HepG2 (cell line): ENCODE measurements around the gene NKPD1. TPM values are rescaled to one million over a fixed set of nuclear protein-coding genes. Genes with fewer than 3 reads are reported as not detected.

Experiments
- BRD4 ChIP-seq: sonication (generic); formaldehyde crosslinking; IDR thresholded peaks from 2 replicates; pipeline ENCODE4 v1.4.0; 2020; ENCODE audit warnings: missing genetic modification reagents
- HMG20B ChIP-seq: conservative IDR thresholded peaks from 2 replicates; pipeline ENCODE4 v1.6.1; 2016; ENCODE audit warnings: missing genetic modification reagents, missing compliant biosample characterization
- MYC ChIP-seq: sonication (generic); formaldehyde crosslinking; IDR thresholded peaks from 2 replicates; pipeline ENCODE4 v1.9.0; 2021; ENCODE audit warnings: missing genetic modification reagents, borderline replicate concordance
- REPIN1 ChIP-seq: sonication (generic); formaldehyde crosslinking; IDR thresholded peaks from 2 replicates; pipeline ENCODE4 v1.8.0; 2022; ENCODE audit warnings: missing genetic modification reagents, low read depth, mild to moderate bottlenecking, borderline replicate concordance
- SALL1 ChIP-seq: sonication (generic); formaldehyde crosslinking; IDR thresholded peaks from 2 replicates; pipeline ENCODE4 v1.8.0; 2022; ENCODE audit warnings: mild to moderate bottlenecking, missing genetic modification reagents
- SAP130 ChIP-seq: IDR thresholded peaks from 2 replicates; pipeline ENCODE4 v1.6.1; 2016; ENCODE audit warnings: low read depth
- TBL1XR1 ChIP-seq: fragments of 150-350 bp; IDR thresholded peaks from 2 replicates; pipeline ENCODE4 v1.6.1; 2014; ENCODE audit warnings: borderline replicate concordance, low read length; ENCODE audit not compliant: partially characterized antibody
- XRCC5 ChIP-seq: fragments of 200-400 bp; formaldehyde crosslinking; optimal IDR thresholded peaks from 2 replicates; pipeline ENCODE3; 2017; ENCODE audit warnings: mild to moderate bottlenecking, low read length
- ZNF367 ChIP-seq: sonication (generic); formaldehyde crosslinking; IDR thresholded peaks from 2 replicates; pipeline ENCODE4 v1.4.0; 2020; ENCODE audit warnings: missing genetic modification reagents, borderline replicate concordance
- ZSCAN30 ChIP-seq: sonication (generic); formaldehyde crosslinking; IDR thresholded peaks from 2 replicates; pipeline ENCODE4 v1.5.0; 2020; ENCODE audit warnings: mild to moderate bottlenecking, missing genetic modification reagents
- polyA plus RNA-seq, 8 experiments: library from polyadenylated mRNA; depleted of rRNA in 3 of 8; stranded (reverse) in 7 of 8; unstranded in 1 of 8; fragments of >200 nt; fragmentation: Illumina TruSeq in 4 of 8; extraction: Trizol in 4 of 8; gene quantifications; 2 replicates each; pipeline versions ENCODE4 v1.2.1 to v1.2.3, GENCODE V29; 2011 to 2016; ENCODE audit warnings: low read depth in 4 of 8, missing spikeins in 1 of 8, mixed read lengths in 1 of 8; ENCODE audit not compliant: insufficient read depth in 1 of 8
- total RNA-seq, 5 experiments: library from RNA; depleted of rRNA; stranded (reverse); fragments of >200 nt; fragmentation: Illumina TruSeq; extraction: Trizol; gene quantifications; 2 replicates each; pipeline ENCODE4 v1.2.3, GENCODE V29; 2016; ENCODE audit warnings: low read depth in 1 of 5
- TF ChIP-seq, protein P1 (sequence below): IDR thresholded peaks from 2 replicates; pipeline ENCODE4 v1.6.1; 2016; ENCODE audit warnings: mild to moderate bottlenecking
- TF ChIP-seq, protein P2 (sequence below): sonication (generic); formaldehyde crosslinking; IDR thresholded peaks from 2 replicates; pipeline ENCODE4 v1.9.0; 2022; ENCODE audit warnings: missing genetic modification reagents, mild to moderate bottlenecking, borderline replicate concordance
- TF ChIP-seq, protein P3 (sequence below): IDR thresholded peaks from 2 replicates; pipeline ENCODE4 v1.6.1; 2016; ENCODE audit warnings: missing compliant biosample characterization, missing genetic modification reagents, borderline replicate concordance
- TF ChIP-seq, protein P4 (sequence below): sonication (generic); formaldehyde crosslinking; IDR thresholded peaks from 2 replicates; pipeline ENCODE4 v1.5.0; 2020; ENCODE audit warnings: missing genetic modification reagents, mild to moderate bottlenecking, borderline replicate concordance
- TF ChIP-seq, protein P5 (sequence below): sonication (generic); formaldehyde crosslinking; IDR thresholded peaks from 2 replicates; pipeline ENCODE4 v1.4.0; 2020; ENCODE audit warnings: missing genetic modification reagents
- TF ChIP-seq, protein P6 (sequence below): sonication (generic); formaldehyde crosslinking; IDR thresholded peaks from 2 replicates; pipeline ENCODE4 v1.8.1; 2022; ENCODE audit warnings: low read depth, mild to moderate bottlenecking, missing genetic modification reagents

Gene NKPD1
- total and polyA plus RNA-seq, 2 of the 13 experiments (the other 11 are each of a cell fraction or from before 2014, with no cell fraction given) = 0.03 TPM; not detected in 1

DNA sequence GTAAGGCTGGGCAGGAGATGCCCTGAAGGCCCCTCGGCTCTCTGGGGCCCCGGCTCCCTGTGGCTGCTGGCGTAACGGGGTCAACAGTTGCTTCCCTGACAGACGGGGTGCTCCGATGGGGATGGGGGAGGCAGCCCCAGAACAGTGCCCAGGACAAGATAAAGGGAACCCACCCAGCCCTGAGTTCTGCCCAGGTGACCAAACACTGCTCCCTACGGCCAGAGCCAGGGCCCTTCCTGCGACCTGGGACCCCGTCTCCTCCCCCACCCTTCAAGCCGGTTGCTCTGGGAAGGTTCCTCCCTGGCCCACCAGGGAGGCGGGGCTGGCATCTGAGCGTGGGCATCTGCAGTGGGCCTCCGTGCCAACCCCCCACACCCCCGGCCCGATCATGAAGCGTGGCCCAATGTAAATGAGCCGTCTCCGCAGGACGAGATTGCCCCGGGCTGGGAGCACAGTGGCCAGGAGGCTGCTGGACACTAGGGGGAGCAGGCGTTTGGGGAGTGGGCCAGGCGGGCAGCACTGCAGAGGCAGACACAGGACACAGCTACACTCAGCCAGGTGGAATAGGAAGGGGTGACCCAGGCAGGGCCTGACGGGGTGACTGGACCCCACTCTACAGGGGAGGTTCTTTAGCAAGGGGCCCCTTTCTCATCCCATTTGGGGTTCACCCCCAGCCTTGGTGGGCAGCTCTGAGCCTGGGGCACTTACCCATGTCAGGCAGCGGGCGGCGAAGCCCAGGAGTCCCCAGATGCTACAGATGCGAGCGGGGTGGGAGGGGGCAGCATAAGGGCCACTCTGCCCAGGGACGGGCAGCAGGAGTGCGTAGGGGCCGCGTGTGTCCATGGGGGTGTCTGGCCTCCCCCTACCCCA is 1.2 kb upstream of the NKPD1 start (continued):
- TF ChIP-seq, protein P1, sequence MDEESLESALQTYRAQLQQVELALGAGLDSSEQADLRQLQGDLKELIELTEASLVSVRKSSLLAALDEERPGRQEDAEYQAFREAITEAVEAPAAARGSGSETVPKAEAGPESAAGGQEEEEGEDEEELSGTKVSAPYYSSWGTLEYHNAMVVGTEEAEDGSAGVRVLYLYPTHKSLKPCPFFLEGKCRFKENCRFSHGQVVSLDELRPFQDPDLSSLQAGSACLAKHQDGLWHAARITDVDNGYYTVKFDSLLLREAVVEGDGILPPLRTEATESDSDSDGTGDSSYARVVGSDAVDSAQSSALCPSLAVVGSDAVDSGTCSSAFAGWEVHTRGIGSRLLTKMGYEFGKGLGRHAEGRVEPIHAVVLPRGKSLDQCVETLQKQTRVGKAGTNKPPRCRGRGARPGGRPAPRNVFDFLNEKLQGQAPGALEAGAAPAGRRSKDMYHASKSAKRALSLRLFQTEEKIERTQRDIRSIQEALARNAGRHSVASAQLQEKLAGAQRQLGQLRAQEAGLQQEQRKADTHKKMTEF (CRISPR knock-in tag) = no peak
- TF ChIP-seq MYC (CRISPR knock-in tag) = 0 out of 2 replicates have a peak, but pooled peaks have one; percentile 40
- peak; percentile 45; the same call in 1 of the 2 replicates for TF ChIP-seq SAP130 (CRISPR knock-in tag)
- TF ChIP-seq, protein P2, sequence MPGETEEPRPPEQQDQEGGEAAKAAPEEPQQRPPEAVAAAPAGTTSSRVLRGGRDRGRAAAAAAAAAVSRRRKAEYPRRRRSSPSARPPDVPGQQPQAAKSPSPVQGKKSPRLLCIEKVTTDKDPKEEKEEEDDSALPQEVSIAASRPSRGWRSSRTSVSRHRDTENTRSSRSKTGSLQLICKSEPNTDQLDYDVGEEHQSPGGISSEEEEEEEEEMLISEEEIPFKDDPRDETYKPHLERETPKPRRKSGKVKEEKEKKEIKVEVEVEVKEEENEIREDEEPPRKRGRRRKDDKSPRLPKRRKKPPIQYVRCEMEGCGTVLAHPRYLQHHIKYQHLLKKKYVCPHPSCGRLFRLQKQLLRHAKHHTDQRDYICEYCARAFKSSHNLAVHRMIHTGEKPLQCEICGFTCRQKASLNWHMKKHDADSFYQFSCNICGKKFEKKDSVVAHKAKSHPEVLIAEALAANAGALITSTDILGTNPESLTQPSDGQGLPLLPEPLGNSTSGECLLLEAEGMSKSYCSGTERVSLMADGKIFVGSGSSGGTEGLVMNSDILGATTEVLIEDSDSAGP (CRISPR knock-in tag) = peak; percentile 68; the same call in 1 of the 2 replicates
- TF ChIP-seq, protein P3, sequence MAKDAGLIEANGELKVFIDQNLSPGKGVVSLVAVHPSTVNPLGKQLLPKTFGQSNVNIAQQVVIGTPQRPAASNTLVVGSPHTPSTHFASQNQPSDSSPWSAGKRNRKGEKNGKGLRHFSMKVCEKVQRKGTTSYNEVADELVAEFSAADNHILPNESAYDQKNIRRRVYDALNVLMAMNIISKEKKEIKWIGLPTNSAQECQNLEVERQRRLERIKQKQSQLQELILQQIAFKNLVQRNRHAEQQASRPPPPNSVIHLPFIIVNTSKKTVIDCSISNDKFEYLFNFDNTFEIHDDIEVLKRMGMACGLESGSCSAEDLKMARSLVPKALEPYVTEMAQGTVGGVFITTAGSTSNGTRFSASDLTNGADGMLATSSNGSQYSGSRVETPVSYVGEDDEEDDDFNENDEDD (CRISPR knock-in tag) = no peak
- no peak for TF ChIP-seq TBL1XR1
- TF ChIP-seq HMG20B = no peak
- TF ChIP-seq XRCC5 = peak; percentile 95
- no peak for TF ChIP-seq ZNF367 (CRISPR knock-in tag)
- no peak for TF ChIP-seq ZSCAN30
- TF ChIP-seq REPIN1 = peak; percentile 54; the same call in 1 of the 2 replicates
- TF ChIP-seq SALL1 (CRISPR knock-in tag) = peak; percentile 36; the same call in 1 of the 2 replicates
- TF ChIP-seq, protein P4, sequence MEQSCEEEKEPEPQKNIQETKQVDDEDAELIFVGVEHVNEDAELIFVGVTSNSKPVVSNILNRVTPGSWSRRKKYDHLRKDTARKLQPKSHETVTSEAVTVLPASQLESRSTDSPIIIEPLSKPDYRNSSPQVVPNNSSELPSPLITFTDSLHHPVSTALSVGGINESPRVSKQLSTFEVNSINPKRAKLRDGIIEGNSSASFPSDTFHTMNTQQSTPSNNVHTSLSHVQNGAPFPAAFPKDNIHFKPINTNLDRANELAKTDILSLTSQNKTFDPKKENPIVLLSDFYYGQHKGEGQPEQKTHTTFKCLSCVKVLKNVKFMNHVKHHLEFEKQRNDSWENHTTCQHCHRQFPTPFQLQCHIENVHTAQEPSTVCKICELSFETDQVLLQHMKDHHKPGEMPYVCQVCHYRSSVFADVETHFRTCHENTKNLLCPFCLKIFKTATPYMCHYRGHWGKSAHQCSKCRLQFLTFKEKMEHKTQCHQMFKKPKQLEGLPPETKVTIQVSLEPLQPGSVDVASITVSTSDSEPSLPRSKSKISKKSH = no peak
- TF ChIP-seq BRD4 (CRISPR knock-in tag) = no peak
- TF ChIP-seq, protein P5, sequence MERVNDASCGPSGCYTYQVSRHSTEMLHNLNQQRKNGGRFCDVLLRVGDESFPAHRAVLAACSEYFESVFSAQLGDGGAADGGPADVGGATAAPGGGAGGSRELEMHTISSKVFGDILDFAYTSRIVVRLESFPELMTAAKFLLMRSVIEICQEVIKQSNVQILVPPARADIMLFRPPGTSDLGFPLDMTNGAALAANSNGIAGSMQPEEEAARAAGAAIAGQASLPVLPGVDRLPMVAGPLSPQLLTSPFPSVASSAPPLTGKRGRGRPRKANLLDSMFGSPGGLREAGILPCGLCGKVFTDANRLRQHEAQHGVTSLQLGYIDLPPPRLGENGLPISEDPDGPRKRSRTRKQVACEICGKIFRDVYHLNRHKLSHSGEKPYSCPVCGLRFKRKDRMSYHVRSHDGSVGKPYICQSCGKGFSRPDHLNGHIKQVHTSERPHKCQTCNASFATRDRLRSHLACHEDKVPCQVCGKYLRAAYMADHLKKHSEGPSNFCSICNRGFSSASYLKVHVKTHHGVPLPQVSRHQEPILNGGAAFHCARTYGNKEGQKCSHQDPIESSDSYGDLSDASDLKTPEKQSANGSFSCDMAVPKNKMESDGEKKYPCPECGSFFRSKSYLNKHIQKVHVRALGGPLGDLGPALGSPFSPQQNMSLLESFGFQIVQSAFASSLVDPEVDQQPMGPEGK (CRISPR knock-in tag) = peak; percentile 35; the same call in 1 of the 2 replicates
- TF ChIP-seq, protein P6, sequence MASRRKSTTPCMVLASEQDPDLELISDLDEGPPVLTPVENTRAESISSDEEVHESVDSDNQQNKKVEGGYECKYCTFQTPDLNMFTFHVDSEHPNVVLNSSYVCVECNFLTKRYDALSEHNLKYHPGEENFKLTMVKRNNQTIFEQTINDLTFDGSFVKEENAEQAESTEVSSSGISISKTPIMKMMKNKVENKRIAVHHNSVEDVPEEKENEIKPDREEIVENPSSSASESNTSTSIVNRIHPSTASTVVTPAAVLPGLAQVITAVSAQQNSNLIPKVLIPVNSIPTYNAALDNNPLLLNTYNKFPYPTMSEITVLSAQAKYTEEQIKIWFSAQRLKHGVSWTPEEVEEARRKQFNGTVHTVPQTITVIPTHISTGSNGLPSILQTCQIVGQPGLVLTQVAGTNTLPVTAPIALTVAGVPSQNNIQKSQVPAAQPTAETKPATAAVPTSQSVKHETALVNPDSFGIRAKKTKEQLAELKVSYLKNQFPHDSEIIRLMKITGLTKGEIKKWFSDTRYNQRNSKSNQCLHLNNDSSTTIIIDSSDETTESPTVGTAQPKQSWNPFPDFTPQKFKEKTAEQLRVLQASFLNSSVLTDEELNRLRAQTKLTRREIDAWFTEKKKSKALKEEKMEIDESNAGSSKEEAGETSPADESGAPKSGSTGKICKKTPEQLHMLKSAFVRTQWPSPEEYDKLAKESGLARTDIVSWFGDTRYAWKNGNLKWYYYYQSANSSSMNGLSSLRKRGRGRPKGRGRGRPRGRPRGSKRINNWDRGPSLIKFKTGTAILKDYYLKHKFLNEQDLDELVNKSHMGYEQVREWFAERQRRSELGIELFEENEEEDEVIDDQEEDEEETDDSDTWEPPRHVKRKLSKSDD (CRISPR knock-in tag) = no peak
